Keratinocyte (primary cell): ENCODE data around the gene VAMP8. TPM values are rescaled to one million over a fixed set of nuclear protein-coding genes. Genes with fewer than 3 reads are reported as not detected.
"Not testable (repeated sequence)": the region's sequence is repeated elsewhere in the genome, so short reads cannot be mapped to it uniquely, and the experiment has no call there.

Experiments used
- DNase-seq: peaks from one replicate; pipeline ENCODE4 v3.0.0-alpha.2; 2011; ENCODE audit warnings: low read depth, missing footprints, low spot score
- FAIRE-seq: peaks from 2 replicates; lab custom pipeline; 2011; peaks lifted over from hg19 to GRCh38; lab: Jason Lieb, UNC
- H2AFZ ChIP-seq: 2 replicates; pipeline ENCODE4 v1.6.0; 2012; ENCODE audit warnings: low read length, control low read depth, inconsistent platforms; ENCODE audit not compliant: control insufficient read depth
- H3K27ac ChIP-seq: 2 replicates; pipeline ENCODE4 v1.5.1; 2011; ENCODE audit warnings: low read length; ENCODE audit not compliant: control insufficient read depth, insufficient read depth
- H3K27me3 ChIP-seq: 3 replicates; pipeline ENCODE4 v1.6.0; 2011; ENCODE audit warnings: low read length; ENCODE audit not compliant: control insufficient read depth, insufficient read depth; ENCODE audit errors: extremely low read depth
- H3K36me3 ChIP-seq, 2 experiments: 2 replicates in 1 of 2; 3 replicates in 1 of 2; pipeline ENCODE4 v1.5.1; 2011; ENCODE audit warnings: low read length in 2 of 2, mild to moderate bottlenecking in 1 of 2; ENCODE audit not compliant: control insufficient read depth in 2 of 2, insufficient read depth in 2 of 2; ENCODE audit errors: extremely low read depth in 1 of 2
- H3K4me1 ChIP-seq: 3 replicates; pipeline ENCODE4 v1.5.1; 2011; ENCODE audit warnings: low read length; ENCODE audit not compliant: control insufficient read depth, insufficient read depth; ENCODE audit errors: extremely low read depth
- H3K4me2 ChIP-seq: 3 replicates; pipeline ENCODE4 v1.6.0; 2011; ENCODE audit warnings: low read depth, low read length; ENCODE audit not compliant: control insufficient read depth, insufficient read depth; ENCODE audit errors: extremely low read depth
- H3K4me3 ChIP-seq, 3 experiments: fragments of 200-600 bp in 1 of 3; sonication (generic) in 1 of 3; 2 replicates in 2 of 3; 3 replicates in 1 of 3; pipeline ENCODE4 v1.5.1; 2011 to 2016; ENCODE audit warnings: low read length in 3 of 3, mild to moderate bottlenecking in 3 of 3, control low read depth in 2 of 3, inconsistent platforms in 1 of 3, low read depth in 1 of 3, mixed read lengths in 1 of 3, mixed run types in 1 of 3, moderate library complexity in 1 of 3; ENCODE audit not compliant: control insufficient read depth in 2 of 3, insufficient read depth in 2 of 3; ENCODE audit errors: extremely low read depth in 1 of 3
- H3K79me2 ChIP-seq: 2 replicates; pipeline ENCODE4 v1.6.0; 2012; ENCODE audit warnings: low read length; ENCODE audit not compliant: control insufficient read depth, insufficient read depth
- H3K9ac ChIP-seq: 3 replicates; pipeline ENCODE4 v1.6.0; 2011; ENCODE audit warnings: low read length; ENCODE audit not compliant: control insufficient read depth, insufficient read depth; ENCODE audit errors: extremely low read depth
- H3K9me1 ChIP-seq: 3 replicates; pipeline ENCODE4 v1.6.0; 2011; ENCODE audit warnings: low read length; ENCODE audit not compliant: control insufficient read depth, insufficient read depth; ENCODE audit errors: extremely low read depth
- H3K9me3 ChIP-seq: 2 replicates; pipeline ENCODE4 v1.5.1; 2012; ENCODE audit warnings: low read depth, low read length; ENCODE audit not compliant: control insufficient read depth
- H4K20me1 ChIP-seq: 3 replicates; pipeline ENCODE4 v1.6.0; 2011; ENCODE audit warnings: low read length; ENCODE audit not compliant: control insufficient read depth, insufficient read depth; ENCODE audit errors: extremely low read depth
- EZH2 ChIP-seq: IDR thresholded peaks from one replicate; pipeline ENCODE4 v1.6.1; 2012; ENCODE audit warnings: inconsistent platforms, mild to moderate bottlenecking, low read length, moderate library complexity
- dilution Hi-C: fragments of 300-500 bp; cut with MboI; formaldehyde crosslinking; loops from one replicate; pipeline ENCODE4 v1.7.0; 2020; ENCODE audit warnings: low sequenced_read_pairs; ENCODE audit not compliant: extremely low pct_ligation_motif_present
- polyA plus RNA-seq, 5 experiments: library from polyadenylated mRNA; depleted of rRNA in 3 of 5; stranded (reverse) in 3 of 5; stranded (forward) in 1 of 5; unstranded in 1 of 5; fragments of >200 nt; gene quantifications; 1 replicate in 1 of 5; 2 replicates in 3 of 5; 3 replicates in 1 of 5; pipeline versions ENCODE4 v1.2.1 to v1.2.3, GENCODE V29; 2011 to 2012; ENCODE audit warnings: missing spikeins in 2 of 5, low read depth in 1 of 5, low replicate concordance in 1 of 5
- TF ChIP-seq, protein P1 (sequence below), 3 experiments: IDR thresholded peaks in 1 of 3; conservative IDR thresholded peaks in 1 of 3; optimal IDR thresholded peaks in 1 of 3; 2 replicates in 2 of 3; 3 replicates in 1 of 3; pipeline versions ENCODE3 to v1.5.1; 2011; ENCODE audit warnings: low read length in 3 of 3, mild to moderate bottlenecking in 3 of 3, moderate library complexity in 2 of 3, control low read depth in 1 of 3, inconsistent platforms in 1 of 3; ENCODE audit not compliant: insufficient read depth in 2 of 3; ENCODE audit errors: extremely low read depth in 1 of 3

VAMP8 gene
- polyA plus RNA-seq, 1 donor (not counting 4 experiments of a cell fraction or from before 2014, with no cell fraction given): 385 TPM

DNA sequence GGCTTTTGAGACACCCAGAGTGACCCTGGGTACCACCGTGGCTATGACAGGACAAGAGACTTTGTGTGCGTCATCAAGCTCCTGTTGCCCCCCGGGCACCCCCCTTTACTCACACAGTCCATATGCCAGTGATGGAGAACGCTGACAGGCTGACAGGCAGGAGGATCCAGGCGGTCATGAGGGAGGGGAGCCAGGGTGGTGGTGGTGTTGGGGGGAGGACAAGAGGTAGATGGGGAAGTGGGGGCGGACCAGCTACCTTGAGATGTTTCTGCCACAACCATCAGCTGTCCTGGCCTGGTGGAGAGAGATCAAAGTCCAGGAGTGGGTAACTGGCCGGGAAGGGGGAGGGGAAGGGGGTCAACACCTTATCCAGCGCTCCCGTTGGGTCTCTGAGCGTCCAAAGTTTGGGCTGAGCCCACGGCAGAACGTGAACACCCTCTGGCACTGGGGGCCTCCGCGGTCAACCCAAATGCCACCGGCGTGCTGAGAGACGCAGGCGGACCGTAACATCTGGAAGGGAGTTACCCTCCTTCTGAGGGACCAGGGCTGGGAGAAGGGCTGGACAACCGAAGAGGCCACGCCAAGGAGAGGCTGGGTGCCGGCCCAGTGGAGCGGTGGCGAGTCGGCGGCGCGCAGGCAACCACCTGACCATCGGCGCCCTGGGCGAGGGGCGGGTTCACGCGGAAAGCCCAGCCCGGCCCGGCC, 24.5 kb downstream of the VAMP8 start:
- peaks cover 21% of the 10 kb centered on the region for H3K4me1 ChIP-seq
- H3K27me3 ChIP-seq: no peaks in the 10 kb centered on the region
- H3K27ac ChIP-seq: peak overlapping the region; percentile 15
- H3K4me3 ChIP-seq: peak overlapping the region; percentile 75 to 81 (median 81)
- H3K9me1 ChIP-seq: peaks cover 2% of the 10 kb centered on the region
- DNase-seq (no peak), FAIRE-seq (no peak)
- H4K20me1 ChIP-seq: no peaks in the 10 kb centered on the region
- dilution Hi-C loops: no loop called here
- TF ChIP-seq, protein P1, sequence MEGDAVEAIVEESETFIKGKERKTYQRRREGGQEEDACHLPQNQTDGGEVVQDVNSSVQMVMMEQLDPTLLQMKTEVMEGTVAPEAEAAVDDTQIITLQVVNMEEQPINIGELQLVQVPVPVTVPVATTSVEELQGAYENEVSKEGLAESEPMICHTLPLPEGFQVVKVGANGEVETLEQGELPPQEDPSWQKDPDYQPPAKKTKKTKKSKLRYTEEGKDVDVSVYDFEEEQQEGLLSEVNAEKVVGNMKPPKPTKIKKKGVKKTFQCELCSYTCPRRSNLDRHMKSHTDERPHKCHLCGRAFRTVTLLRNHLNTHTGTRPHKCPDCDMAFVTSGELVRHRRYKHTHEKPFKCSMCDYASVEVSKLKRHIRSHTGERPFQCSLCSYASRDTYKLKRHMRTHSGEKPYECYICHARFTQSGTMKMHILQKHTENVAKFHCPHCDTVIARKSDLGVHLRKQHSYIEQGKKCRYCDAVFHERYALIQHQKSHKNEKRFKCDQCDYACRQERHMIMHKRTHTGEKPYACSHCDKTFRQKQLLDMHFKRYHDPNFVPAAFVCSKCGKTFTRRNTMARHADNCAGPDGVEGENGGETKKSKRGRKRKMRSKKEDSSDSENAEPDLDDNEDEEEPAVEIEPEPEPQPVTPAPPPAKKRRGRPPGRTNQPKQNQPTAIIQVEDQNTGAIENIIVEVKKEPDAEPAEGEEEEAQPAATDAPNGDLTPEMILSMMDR (optimal IDR thresholded peaks at IDR 0.05 in 1 of 3, IDR thresholded peaks at IDR 0.05 in 1 of 3, conservative IDR thresholded peaks at IDR 0.05 in 1 of 3; ENCODE audit: extremely low read depth in 1 of 3, insufficient read depth in 2 of 3, low read length in 3 of 3): no peak
- TF ChIP-seq EZH2: no peak
- H3K9me3 ChIP-seq: no peaks in the 10 kb centered on the region
- peak overlapping the region; percentile 75 for H3K9ac ChIP-seq
- peaks cover 8% of the 10 kb centered on the region for H3K79me2 ChIP-seq
- peaks cover 7 to 23% of the 10 kb centered on the region in 2 experiments for H3K36me3 ChIP-seq
- peak overlapping the region; percentile 62 for H2AFZ ChIP-seq
- peak overlapping the region; percentile 94 for H3K4me2 ChIP-seq

DNA sequence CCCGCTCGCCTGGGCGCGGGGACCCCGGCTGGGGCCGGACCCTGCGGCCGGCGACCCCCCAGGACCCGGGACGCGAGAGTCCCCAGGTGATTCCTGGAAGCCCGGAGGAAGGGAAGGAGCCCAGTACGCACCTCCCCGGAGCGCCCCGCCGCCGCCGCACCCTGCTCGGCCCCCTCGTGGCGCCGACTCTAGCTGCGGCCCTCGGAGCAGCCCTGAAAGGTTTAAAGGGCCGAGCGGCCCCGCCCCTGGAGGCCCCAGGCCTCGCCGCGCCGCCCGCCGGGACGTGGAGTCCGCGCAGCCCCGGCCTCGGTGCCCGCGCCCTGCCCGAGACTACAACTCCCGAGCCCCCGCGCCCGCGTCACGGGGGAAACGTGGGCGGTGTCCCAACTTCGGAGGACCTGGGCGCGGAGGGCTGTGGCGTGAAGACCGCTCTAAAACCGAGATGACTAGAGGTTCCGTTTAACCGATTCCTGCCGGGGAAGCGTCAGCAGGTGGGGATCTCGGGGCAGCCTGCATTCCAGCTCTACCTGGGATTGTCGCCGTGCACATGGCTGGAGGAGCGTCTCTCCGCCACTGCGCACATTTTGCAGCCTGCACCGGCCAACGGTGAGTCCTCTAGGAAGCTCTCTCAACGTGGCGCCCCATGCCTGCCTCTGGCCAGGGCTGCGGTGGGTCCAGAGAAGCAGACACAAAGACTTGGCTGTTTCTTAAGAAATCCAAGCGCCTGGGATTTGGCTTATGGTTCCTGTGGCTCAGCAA, 25.3 kb downstream of the VAMP8 start, which contains the start of gene TMEM150A:
Gene TMEM150A, minus strand, starts transcription at position 223 of the 759 bp plus-strand sequence. CDS start 750 bp downstream, outside the sequence.
- Histone ChIP-seq H3K27ac (peak within 1 kb of the TSS; percentile 45), H3K4me1 (peaks cover 21% of the 10 kb centered on the region), H3K79me2 (peaks cover 2% of the 10 kb centered on the region), H3K4me3 (peak within 1 kb of the TSS; percentile 75 to 81 (median 81)), H3K36me3 (peaks cover under 1 to 16% of the 10 kb centered on the region in 2 experiments), H4K20me1 (no peaks in the 10 kb centered on the region), H3K9me3 (no peaks in the 10 kb centered on the region), H3K27me3 (no peaks in the 10 kb centered on the region), H3K9me1 (peaks cover 2% of the 10 kb centered on the region), H3K4me2 (peak within 1 kb of the TSS; percentile 94), H3K9ac (peak within 1 kb of the TSS; percentile 75), H2AFZ (peak within 1 kb of the TSS; percentile 83)
- dilution Hi-C loops: no loop called here
- FAIRE-seq (no peak), DNase-seq (no peak)
- TF ChIP-seq, protein P1 (optimal IDR thresholded peaks at IDR 0.05 in 1 of 3, IDR thresholded peaks at IDR 0.05 in 1 of 3, conservative IDR thresholded peaks at IDR 0.05 in 1 of 3; ENCODE audit: extremely low read depth in 1 of 3, insufficient read depth in 2 of 3, low read length in 3 of 3): peak in 1 of 3 experiments; percentile 2
- no peak for TF ChIP-seq EZH2

DNA sequence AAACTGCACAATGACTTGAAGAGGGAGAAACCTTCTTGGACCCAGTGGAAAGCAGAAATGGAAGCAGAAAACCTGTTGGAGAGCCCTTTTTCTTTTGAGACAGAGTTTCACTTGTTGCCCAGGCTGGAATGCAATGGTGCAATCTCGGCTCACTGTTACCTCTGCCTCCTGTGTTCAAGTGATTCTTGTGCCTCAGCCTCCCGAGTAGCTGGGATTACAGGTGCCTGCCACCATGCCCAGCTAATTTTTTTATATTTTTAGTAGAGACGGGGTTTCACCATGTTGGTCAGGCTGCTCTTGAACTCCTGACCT, 26.7 kb downstream of the VAMP8 start:
- peak overlapping the region; percentile 86 for H3K4me2 ChIP-seq
- dilution Hi-C loops, H3K27me3 ChIP-seq, H4K20me1 ChIP-seq, FAIRE-seq, H3K9ac ChIP-seq, H3K9me1 ChIP-seq, H2AFZ ChIP-seq, DNase-seq, H3K79me2 ChIP-seq, H3K9me3 ChIP-seq: not testable (repeated sequence)
- peaks cover 10 to 12% of the 10 kb centered on the region in 2 experiments for H3K36me3 ChIP-seq
- H3K27ac ChIP-seq: peak overlapping the region; percentile 3
- peak overlapping the region in 1 of 3 experiments; percentile 8 for H3K4me3 ChIP-seq
- H3K4me1 ChIP-seq: peaks cover 21% of the 10 kb centered on the region
